NOMO-1 treated with dmso at 0.1 percent for 144 hours (cell line): Measurements from ENCODE around the gene YTHDF2.

Experiments used
- DNase-seq: peaks from one replicate; lab custom pipeline; 2025; ENCODE audit not compliant: unreplicated experiment; lab: John Stamatoyannopoulos, UW

Gene YTHDF2

GRCh38 chr1:28796352-28797211, 59.8 kb downstream of the YTHDF2 start:
- DNase-seq = no peak

- DNase-seq = no peak
These were observed 63.6 kb downstream of the YTHDF2 start for GRCh38 chr1:28800324-28800723.

- no peak for DNase-seq
These were observed 64.7 kb downstream of the YTHDF2 start for GRCh38 chr1:28801461-28801860.

GRCh38 chr1:28803051-28803450, 66.3 kb downstream of the YTHDF2 start:
- no peak for DNase-seq

GRCh38 chr1:28803662-28804061, 66.9 kb downstream of the YTHDF2 start:
- no peak for DNase-seq

GRCh38 chr1:28804071-28804470, 67.3 kb downstream of the YTHDF2 start:
- DNase-seq = no peak

- no peak for DNase-seq
These were observed 70.3 kb downstream of the YTHDF2 start for GRCh38 chr1:28807046-28807445.

GRCh38 chr1:28807986-28808385, 71.2 kb downstream of the YTHDF2 start:
- DNase-seq = no peak

- DNase-seq = no peak
These were observed 74.6 kb downstream of the YTHDF2 start for GRCh38 chr1:28811369-28811765.

GRCh38 chr1:28811766-28812668, 75.3 kb downstream of the YTHDF2 start, which contains the start of gene OPRD1:
Gene OPRD1 (plus strand): TSS chr1:28812170. CDS start chr1:28812384, 214 bp downstream.
- DNase-seq = no peak

GRCh38 chr1:28812669-28813468, 76.1 kb downstream of the YTHDF2 start:
- DNase-seq = no peak

- no peak for DNase-seq
These were observed 77.3 kb downstream of the YTHDF2 start for GRCh38 chr1:28813931-28814465.

GRCh38 chr1:28815533-28816185, 78.9 kb downstream of the YTHDF2 start:
- DNase-seq = no peak

GRCh38 chr1:28817133-28817532, 80.4 kb downstream of the YTHDF2 start:
- DNase-seq = no peak

- DNase-seq = no peak
These were observed 82.3 kb downstream of the YTHDF2 start for GRCh38 chr1:28819020-28819419.
